AG08395 (cell line): Measurements from ENCODE around the gene TMEM14C.
"Not testable (repeated sequence)": the region's sequence is repeated elsewhere in the genome, so short reads cannot be mapped to it uniquely, and the experiment has no call there.

ENCODE experiments used
- DNase-seq: peaks from one replicate; pipeline ENCODE4 v3.0.0; 2012; ENCODE audit warnings: mixed read lengths, low spot score

Gene TMEM14C

DNA sequence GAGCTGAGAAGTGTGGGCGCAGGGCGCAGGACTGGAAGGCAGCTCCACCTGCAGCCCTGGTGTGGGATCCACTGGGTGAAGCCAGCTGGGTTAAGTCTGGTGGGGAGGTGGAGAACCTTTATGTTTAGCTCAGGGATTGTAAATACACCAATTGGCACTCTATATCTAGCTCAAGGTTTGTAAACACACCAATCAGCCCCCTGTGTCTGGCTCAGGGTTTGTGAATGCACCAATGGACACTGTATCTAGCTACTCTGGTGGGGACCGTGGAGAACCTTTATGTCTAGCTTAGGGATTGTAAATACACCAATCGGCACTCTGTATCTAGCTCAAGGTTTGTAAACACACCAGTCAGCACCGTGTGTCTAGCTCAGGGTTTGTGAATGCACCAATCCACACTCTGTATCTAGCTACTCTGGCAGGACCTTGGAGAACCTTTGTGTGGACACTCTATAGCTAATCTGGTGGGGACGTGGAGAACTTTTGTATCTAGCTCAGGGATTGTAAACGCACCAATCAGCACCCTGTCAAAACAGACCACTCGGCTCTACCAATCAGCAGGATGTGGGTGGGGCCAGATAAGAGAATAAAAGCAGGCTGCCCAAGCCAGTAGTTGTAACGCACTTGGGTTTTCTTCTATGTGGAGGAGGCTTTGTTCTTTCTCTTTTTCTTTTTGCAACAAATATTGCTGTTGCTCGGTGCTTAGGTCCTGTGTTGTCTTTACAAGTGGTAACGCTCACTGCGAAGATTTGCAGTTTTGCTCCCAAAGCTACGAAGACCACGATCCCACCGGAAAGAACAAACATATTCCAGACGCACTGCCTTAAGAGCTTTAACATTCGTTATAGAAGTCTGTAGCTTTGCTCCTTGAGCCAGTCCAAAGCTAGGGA is 1.7 kb upstream of the TMEM14C start:
- DNase-seq, result not testable (repeated sequence)

DNA sequence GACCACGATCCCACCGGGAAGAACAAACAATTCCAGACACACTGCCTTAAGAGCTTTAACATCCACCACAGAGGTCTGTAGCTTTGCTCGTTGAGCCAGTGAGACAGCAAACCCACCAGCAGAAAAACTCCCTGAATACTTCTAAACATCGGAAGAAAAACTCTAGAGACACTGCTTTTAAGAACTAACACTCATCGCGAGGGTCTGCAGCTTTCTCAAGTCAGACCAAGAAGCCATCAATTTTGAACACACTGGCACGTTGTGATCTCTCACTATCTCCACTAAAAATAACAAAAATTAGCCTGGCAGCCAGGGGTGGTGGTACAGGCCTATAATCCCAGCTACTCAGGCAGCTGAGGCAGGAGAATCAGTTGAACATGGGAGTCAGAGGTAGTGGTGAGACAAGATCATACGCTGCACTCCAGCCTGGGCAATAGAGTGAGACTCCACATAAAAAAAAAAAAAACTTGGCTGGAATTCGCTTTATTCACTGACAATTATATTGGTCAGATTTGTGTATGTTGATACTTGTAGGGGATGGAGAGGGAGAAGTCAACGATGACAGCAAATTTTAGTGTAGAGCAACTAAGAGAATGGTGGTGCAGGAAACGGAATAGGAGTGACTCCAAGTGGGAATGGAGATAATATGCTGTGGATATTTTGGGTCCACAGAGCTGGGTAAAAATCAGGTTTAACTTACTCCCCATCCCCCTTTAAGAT is 860 bp upstream of the TMEM14C start:
- DNase-seq, result no peak

DNA sequence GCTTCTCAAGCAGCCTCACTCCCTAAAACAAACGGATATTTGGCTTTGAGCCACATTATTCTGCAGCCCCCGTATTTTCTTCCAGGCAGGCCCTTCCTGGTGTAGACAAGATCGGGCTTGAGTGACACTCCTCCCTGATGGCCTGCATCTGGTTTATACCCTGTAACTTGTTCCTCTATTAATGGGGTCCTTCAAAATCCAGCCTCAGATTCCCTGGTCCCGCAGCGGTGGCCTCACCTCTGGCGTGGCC is 375 bp upstream of the TMEM14C start:
- no peak for DNase-seq

DNA sequence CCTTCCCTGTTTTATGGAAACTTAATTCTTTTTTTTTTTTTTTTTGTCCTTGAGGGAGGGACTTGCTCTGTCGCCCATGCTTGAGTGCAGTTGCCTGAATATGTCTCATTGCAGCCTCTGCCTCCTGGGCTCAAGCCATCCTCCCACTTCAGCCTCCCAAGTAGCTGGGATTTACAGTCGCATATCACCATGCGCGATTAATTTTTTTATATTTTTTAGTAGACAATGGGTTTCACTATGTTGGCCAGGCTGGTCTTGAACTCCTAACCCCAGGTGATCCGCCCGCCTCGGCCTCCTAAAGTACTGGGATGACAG is 654 bp downstream of the TMEM14C start:
- peak; percentile 4 for DNase-seq

GRCh38 chr6:10725044-10725443 is 2.2 kb downstream of the TMEM14C start:
- DNase-seq, result no peak

GRCh38 chr6:10725716-10726115 is 2.8 kb downstream of the TMEM14C start:
- DNase-seq, result no peak

GRCh38 chr6:10730254-10730653 is 7.4 kb downstream of the TMEM14C start:
- DNase-seq, result no peak

DNA sequence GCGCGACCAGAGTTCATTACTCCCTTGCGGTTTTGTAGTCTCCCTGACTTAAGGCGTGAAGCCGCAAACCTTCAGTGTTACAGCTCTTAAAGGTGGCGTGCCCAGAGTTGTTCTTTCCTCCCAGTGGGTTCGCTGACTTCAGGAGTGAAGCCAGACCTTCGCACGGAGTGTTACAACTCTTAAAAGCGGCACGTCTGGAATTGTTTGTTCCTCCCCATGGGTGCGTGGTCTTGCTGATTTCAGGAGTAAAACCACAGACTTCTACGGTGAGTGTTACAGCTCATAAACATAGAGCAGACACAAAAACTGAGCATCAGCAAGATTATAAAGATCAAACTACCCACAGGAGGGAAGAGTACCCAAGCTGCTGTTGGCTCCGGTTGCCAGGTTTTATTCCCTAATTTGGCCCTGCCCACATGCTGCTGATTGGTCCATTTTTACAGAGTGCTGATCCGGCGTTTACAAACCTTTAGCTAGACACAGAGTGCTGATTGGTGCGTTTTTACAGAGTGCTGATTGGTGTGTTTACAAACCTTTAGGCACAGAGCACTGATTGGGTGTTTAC is 10.4 kb downstream of the TMEM14C start:
- no peak for DNase-seq

DNA sequence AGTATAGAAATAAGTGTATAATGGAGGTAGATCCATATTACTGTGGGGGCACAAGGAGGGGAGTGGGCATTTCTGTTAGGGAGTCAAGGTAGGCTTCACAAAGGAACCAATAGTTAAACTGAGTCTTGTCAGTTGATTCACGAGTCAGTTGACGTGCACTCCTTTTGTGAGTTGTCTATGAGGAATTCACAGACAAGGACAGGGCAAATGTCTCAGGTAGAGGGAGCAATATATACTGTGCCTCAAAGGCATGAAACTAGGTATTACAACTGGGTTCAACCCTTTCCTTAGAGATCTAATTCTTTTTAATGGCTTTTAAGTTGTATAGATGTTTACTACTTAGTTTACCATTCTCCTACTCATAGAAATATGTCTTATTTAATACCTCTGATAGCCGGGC is 11.0 kb downstream of the TMEM14C start:
- no peak for DNase-seq

DNA sequence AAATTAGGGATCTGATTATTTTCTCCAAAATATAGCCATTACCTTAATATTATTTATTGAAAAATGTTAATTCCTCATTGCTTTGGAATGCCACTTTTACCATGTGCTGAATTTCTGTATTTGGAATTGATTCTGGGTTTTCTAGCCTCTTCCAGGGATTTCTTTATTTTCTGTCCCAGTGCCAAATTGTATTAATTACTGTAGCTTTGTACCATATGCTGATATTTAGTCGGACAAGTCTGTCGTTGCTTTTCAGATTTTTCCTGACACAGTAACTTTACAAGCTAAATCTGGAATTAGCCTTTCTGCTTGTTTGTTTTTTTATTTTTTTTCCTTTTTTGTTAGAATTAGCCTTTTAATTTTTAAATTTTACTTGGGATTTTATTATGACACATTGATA is 13.9 kb downstream of the TMEM14C start:
- DNase-seq, result no peak

DNA sequence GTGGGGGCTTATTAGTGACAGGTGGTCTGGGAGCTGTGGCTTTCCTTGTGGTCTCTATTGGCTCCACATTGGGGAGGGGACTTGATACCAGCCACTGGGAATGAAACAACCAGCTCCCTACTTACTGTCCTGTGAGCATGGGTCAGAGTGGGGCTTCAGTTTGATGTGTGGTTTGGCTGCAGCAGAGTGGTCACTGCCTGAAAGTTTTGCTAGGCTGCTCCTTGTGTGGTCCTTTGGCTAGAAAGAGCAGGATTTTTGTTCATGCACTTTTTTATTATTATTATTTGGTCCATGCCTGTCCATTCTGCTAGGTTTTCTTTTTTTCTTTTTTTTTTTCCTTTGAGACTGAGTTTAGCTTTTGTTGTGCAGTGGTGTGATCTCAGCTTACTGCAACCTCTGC is 17.2 kb downstream of the TMEM14C start:
- no peak for DNase-seq

DNA sequence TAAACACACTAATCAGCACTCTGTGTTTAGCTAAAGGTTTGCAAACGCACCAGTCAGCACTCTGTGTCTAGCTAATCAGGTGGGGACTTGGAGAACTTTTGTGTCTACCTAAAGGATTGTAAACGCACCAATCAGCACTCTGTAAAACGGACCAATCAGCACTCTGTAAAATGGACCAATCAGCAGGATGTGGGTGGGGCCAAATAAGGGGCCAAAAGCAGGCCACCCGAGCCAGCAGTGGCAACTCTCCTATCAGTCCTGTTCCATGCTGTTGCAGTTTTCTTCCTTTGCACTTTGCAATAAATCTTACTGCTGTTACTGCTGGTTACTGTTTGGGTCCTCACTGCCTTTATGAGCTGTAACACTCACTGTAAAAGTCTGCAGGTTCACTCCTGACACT is 18.8 kb downstream of the TMEM14C start:
- not testable (repeated sequence) for DNase-seq

DNA sequence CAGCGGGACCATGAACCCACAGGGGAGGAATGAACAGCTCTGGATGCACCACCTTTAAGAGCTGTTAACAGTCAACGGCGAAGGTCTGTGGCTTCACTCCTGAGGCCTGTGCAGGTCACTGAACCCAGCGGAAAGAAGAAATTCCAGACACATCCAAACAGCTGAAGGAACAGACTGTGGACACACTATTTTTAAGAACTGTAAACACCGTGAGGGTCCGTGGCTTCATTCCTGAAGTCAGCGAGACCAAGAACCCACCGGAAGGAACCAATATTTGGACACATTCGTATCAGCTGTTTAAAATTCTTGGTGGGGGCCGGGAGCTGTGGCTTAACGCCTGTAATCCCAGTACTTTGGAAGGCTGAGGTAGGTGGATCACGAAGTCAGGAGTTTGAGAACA is 19.4 kb downstream of the TMEM14C start:
- DNase-seq, result no peak

DNA sequence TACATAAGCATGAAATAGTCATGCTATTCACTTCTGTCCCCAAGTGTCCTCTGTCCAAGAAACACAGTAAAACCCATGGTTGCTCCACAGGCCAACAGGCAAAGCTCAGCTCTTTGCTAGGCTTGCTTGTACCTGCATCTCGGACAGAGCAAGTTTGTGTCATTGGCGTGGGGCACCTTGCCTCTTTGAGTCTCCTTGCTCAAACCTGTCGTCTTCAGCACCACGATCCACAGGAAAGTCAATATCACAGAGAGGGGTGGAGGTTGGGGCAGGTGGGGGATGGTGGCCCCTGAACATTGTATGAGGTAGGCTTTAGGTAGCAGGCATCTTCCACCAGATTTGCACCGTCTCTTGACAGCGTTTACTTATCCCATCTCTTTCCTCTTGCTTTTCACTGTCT is 20.6 kb downstream of the TMEM14C start:
- no peak for DNase-seq

- no peak for DNase-seq
Observed at GRCh38 chr6:10745116-10745515, 22.2 kb downstream of the TMEM14C start.

GRCh38 chr6:10746915-10747250 is 24.0 kb downstream of the TMEM14C start:
- no peak for DNase-seq

DNA sequence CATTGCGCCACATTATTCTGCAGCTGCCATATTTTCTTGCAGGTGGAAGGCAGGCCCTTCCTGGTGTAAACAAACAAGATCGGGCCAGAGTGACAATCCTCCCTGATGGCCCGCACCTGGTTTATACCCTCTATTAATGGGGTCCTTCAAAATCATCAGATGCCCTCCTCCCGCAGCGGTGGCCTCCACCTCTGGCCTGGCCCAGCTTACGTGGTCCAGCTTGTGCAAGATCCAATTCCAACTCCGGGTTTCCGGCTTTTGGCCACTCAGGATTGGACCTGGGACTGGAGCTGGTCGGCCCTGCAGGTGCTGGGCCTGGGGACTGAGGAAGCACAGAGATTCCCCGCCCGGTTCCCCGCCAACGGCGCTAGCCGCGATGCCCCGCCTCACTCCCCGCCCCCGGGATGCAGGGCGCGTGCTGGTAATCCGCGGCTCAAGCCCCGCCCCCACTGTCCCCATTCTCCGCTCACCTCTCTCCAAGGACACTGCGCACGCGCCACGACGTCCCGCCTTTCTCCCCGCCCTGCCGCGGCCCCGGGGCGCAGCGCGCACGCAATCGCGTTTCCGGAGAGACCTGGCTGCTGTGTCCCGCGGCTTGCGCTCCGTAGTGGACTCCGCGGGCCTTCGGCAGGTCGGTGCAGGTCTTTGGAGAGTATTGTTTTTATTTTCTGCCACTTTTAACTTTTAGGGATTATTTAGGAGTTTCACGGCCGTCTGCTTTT is 24.5 kb downstream of the TMEM14C start, which contains the start of gene TMEM14B:
Gene TMEM14B, plus strand, starts transcription at position 555 of the 722 bp plus-strand sequence. CDS start 1,441 bp downstream, outside the sequence.
- peak; percentile 100 for DNase-seq

- no peak for DNase-seq
Observed at GRCh38 chr6:10749734-10750133, 26.9 kb downstream of the TMEM14C start.

DNA sequence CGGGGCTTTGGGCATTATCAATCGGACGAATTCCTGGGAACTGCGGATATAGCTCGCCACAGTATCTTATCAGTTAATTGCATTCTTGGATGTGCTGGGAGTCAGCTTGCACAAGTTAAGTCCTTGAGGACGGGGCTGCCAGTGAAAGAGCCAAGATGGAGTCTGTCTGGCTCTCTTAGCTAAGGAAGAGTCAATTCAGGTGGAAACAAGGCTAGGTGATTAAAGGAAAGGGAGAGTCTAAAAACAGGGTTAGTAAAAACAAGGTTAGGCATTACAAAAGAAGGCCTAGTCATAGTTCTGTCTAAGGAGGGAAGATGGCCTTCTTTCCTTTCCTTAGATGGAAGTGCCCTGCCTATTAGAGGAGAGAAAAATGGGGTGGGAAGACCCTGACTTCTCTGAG is 27.7 kb downstream of the TMEM14C start:
- not testable (repeated sequence) for DNase-seq

GRCh38 chr6:10751757-10752156 is 28.9 kb downstream of the TMEM14C start:
- not testable (repeated sequence) for DNase-seq

DNA sequence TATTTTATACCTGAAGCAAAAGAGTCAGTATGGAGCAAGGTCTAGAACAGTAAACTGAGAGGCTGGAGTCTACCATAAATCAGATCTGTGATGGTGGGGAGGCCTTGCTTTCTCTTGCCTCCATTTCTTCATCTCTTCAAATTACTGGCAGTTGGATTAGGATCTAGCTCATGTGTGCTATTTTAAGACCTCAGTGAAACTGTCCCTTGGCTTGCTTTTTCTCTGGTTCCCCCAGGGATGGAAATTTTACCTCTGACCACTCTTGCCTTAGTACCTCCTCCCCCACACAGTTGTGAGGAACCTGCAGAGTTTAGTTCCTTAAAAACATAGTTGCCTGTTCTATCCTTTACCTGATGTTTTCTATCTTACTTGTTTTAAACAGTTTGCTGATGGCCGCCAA is 33.2 kb downstream of the TMEM14C start:
- no peak for DNase-seq

DNA sequence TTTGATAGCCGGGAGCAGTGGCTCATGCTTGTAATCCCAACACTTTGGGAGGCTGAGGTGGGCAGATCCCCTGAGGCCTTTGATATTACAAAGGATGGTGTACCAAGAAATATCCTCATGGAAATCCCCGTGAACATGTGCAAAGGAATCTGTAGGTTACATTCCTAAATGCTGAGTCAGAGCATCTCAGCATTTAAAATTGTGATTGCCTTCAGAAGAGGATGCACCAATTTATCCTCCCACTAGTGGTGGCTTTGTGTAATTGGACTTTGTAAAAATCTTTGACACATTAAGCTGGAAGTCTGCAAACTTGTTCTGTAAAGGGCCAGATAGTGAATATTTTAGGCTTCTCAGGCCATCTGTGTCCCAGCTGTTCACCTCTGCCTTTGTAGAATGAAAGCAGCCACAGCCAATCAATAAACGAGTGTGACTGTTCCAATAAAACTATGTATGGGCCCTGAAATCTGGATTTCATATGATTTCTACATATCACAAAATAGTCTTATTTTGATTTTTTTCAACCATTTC is 36.5 kb downstream of the TMEM14C start:
- DNase-seq, result peak; percentile 63
